Measurements from ENCODE around the gene PHOX2A. TPM values are rescaled to one million over a fixed set of nuclear protein-coding genes. Genes with fewer than 3 reads are reported as not detected.

Gene PHOX2A
- total RNA-seq, 1 experiment from 2014 or later, result not detected

DNA sequence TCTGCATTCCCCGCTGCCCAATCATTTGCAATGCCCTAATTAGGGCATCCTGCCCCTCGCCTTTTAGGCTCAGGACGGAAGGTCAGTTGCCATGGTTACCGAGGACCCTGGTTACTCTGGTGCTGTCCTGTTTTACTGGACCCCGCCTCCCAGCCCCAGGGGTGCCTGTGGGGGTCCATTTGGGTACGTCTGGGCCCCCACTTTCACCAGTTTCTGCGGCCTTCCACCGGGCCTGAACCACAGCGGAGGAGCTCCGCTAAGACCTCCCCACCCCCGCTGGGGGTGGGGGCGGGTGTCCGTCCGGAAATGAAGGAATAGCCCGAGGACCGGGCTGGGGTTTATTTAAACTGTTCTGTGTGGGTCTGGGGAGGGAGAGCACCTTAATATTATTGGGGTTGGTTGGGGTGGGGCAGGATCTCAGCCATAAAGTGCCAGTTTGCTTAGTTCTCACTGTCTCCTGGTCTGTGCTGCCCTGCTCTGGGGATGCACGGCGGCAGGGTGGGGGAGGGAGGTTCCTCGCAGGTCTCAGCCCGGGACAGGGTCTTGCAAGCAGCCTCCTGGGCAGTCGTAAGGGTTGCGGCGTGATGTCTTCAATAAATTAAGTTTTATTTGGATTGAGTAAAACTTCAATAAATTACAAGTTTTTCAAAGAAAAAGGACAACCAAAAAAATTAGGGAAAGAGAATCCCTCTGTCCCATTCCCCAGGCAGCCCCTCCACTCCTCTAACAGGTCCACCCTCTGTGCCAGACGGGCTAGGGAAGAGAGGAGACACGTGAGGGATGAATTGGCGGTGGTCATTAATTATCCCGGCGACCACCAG is 5.3 kb downstream of the PHOX2A start:
- intact Hi-C loops (cut with micrococcal nuclease), result loop anchor here (2.0 kb wide), 1 partner anchor 14 kb away; the partner anchor contains the start of gene INPPL1
- no peak overlapping the region for H3K27ac ChIP-seq (ENCODE audit: low read length)

GRCh38 chr11:72238040-72238450 is 5.9 kb downstream of the PHOX2A start:
- Histone ChIP-seq H3K4me2 (ENCODE audit: low read length) (no peak overlapping the region), H3K4me3 (ENCODE audit: low read length) (no peak overlapping the region), H3K4me1 (ENCODE audit: insufficient read depth, low read length) (peaks cover 9% of the 10 kb centered on the region), H3K27me3 (ENCODE audit: low read length) (peaks cover 5% of the 10 kb centered on the region; the same call in 1 of the 2 replicates), H3K9ac (ENCODE audit: low read length) (no peak overlapping the region), H3F3A (ENCODE audit: low read length, unreplicated experiment) (peaks cover 8% of the 10 kb centered on the region), H3K36me3 (ENCODE audit: low read depth, low read length) (peaks cover 13% of the 10 kb centered on the region), H4K20me1 (ENCODE audit: low read length) (no peaks in the 10 kb centered on the region), H2AFZ (ENCODE audit: low read length) (no peak overlapping the region), H3K9me3 (ENCODE audit: low read length) (no peaks in the 10 kb centered on the region), H3K27ac (ENCODE audit: low read length) (no peak overlapping the region), H3K9me2 (replicated peaks; ENCODE audit: low read length) (no peaks in the 10 kb centered on the region), H3K79me2 (ENCODE audit: low read length) (no peaks in the 10 kb centered on the region)
- CTCF ChIA-PET, result no interaction called here
- BruUV-seq (replicated peaks), result no TSS peak
- POLR2A ChIA-PET (ENCODE audit: unreplicated experiment), result no interaction called here
- TF ChIP-seq EZH2phosphoT487 (IDR thresholded peaks at IDR 0.05; ENCODE audit: borderline replicate concordance, low read length), result no peak
- TF ChIP-seq CTCF (conservative IDR thresholded peaks at IDR 0.05; ENCODE audit: low read depth, low read length), result peak; percentile 81
- intact Hi-C loops (cut with micrococcal nuclease), result loop anchor here (2.0 kb wide), 1 partner anchor 13 kb away; the partner anchor contains the start of gene INPPL1
- peak; percentile 56 for DNase-seq
- ATAC-seq, result peak; percentile 15

More for the DNA sequence above, 5.3 kb downstream of the PHOX2A start:
- ATAC-seq (no peak), DNase-seq (no peak)
- TF ChIP-seq CTCF (conservative IDR thresholded peaks at IDR 0.05; ENCODE audit: low read depth, low read length), result no peak
- TSS peak; percentile 43 for BruUV-seq (replicated peaks)
- peaks cover 9% of the 10 kb centered on the region for H3K4me1 ChIP-seq (ENCODE audit: insufficient read depth, low read length)
- H3K9ac ChIP-seq (ENCODE audit: low read length), result no peak overlapping the region
- H3K36me3 ChIP-seq (ENCODE audit: low read depth, low read length), result peaks cover 6% of the 10 kb centered on the region
- H3K79me2 ChIP-seq (ENCODE audit: low read length), result no peaks in the 10 kb centered on the region
- no peak overlapping the region for H3K4me2 ChIP-seq (ENCODE audit: low read length)
- no peak overlapping the region for H2AFZ ChIP-seq (ENCODE audit: low read length)
- ChIA-PET CTCF (no interaction called here), POLR2A (ENCODE audit: unreplicated experiment) (no interaction called here)
- H3K27me3 ChIP-seq (ENCODE audit: low read length), result peaks cover 5% of the 10 kb centered on the region; the same call in 1 of the 2 replicates
- no peaks in the 10 kb centered on the region for H3K9me3 ChIP-seq (ENCODE audit: low read length)
- no peak overlapping the region for H3K4me3 ChIP-seq (ENCODE audit: low read length)
- no peaks in the 10 kb centered on the region for H3K9me2 ChIP-seq (replicated peaks; ENCODE audit: low read length)
- peaks cover 8% of the 10 kb centered on the region for H3F3A ChIP-seq (ENCODE audit: low read length, unreplicated experiment)
- H4K20me1 ChIP-seq (ENCODE audit: low read length), result no peaks in the 10 kb centered on the region

GRCh38 chr11:72237112-72237931 is 6.7 kb downstream of the PHOX2A start:
- Histone ChIP-seq H3K36me3 (ENCODE audit: low read depth, low read length) (peaks cover 20% of the 10 kb centered on the region), H3K27ac (ENCODE audit: low read length) (no peak overlapping the region), H3K27me3 (ENCODE audit: low read length) (peaks cover 5% of the 10 kb centered on the region; the same call in 1 of the 2 replicates), H3K9ac (ENCODE audit: low read length) (no peak overlapping the region), H2AFZ (ENCODE audit: low read length) (no peak overlapping the region), H3K79me2 (ENCODE audit: low read length) (no peaks in the 10 kb centered on the region), H4K20me1 (ENCODE audit: low read length) (no peaks in the 10 kb centered on the region), H3K9me2 (replicated peaks; ENCODE audit: low read length) (no peaks in the 10 kb centered on the region), H3K4me3 (ENCODE audit: low read length) (no peak overlapping the region), H3F3A (ENCODE audit: low read length, unreplicated experiment) (peaks cover 8% of the 10 kb centered on the region), H3K4me1 (ENCODE audit: insufficient read depth, low read length) (peaks cover 9% of the 10 kb centered on the region), H3K4me2 (ENCODE audit: low read length) (no peak overlapping the region), H3K9me3 (ENCODE audit: low read length) (no peaks in the 10 kb centered on the region)
- no peak for ATAC-seq
- CTCF ChIA-PET, result interaction anchor here (0.6 kb wide), 1 partner anchor 196 kb away, joined by 4 read pairs; no protein-coding TSS in a partner anchor
- no TSS peak for BruUV-seq (replicated peaks)
- POLR2A ChIA-PET (ENCODE audit: unreplicated experiment), result no interaction called here
- intact Hi-C loops (cut with micrococcal nuclease), result no loop called here
- TF ChIP-seq EZH2phosphoT487 (IDR thresholded peaks at IDR 0.05; ENCODE audit: borderline replicate concordance, low read length) (no peak), EZH2 (IDR thresholded peaks at IDR 0.05; ENCODE audit: low read length, unreplicated experiment) (no peak), CTCF (conservative IDR thresholded peaks at IDR 0.05; ENCODE audit: low read depth, low read length) (no peak)
- DNase-seq, result no peak
